ENCODE data around the gene CCDC85C.

GRCh38 chr14:99596772-99597171 lies 7.2 kb downstream of the CCDC85C start:
- TF ChIP-seq CTCF (IDR thresholded peaks at IDR 0.05 in 2 of 3, conservative IDR thresholded peaks at IDR 0.05 in 1 of 3; ENCODE audit: control insufficient read depth in 2 of 3, extremely low read depth in 1 of 3, insufficient read depth in 1 of 3, low read depth in 3 of 3, low read length in 3 of 3): no peak
- no peak for TF ChIP-seq ZZZ3 (IDR thresholded peaks at IDR 0.05; ENCODE audit: control insufficient read depth, insufficient read length, low read depth)
- no peak for TF ChIP-seq ATF2 (IDR thresholded peaks at IDR 0.05; ENCODE audit: low read length)

Data from GM12878 (cell line).